ENCODE results near the gene CCKAR.

CCKAR gene

GRCh38 chr4:26459756-26460530 is 30.3 kb downstream of the CCKAR start:
- no peak for DNase-seq (ENCODE audit: low spot score)

- DNase-seq (ENCODE audit: low spot score), result peak; percentile 55
Measured at GRCh38 chr4:26459054-26459755, 31.1 kb downstream of the CCKAR start.

GRCh38 chr4:26458157-26458561 is 32.1 kb downstream of the CCKAR start:
- DNase-seq (ENCODE audit: low spot score), result no peak

GRCh38 chr4:26457412-26457811 is 32.9 kb downstream of the CCKAR start:
- no peak for DNase-seq (ENCODE audit: low spot score)

- no peak for DNase-seq (ENCODE audit: low spot score)
Measured at GRCh38 chr4:26455571-26455970, 34.7 kb downstream of the CCKAR start.

- DNase-seq (ENCODE audit: low spot score), result no peak
Measured at GRCh38 chr4:26454961-26455360, 35.3 kb downstream of the CCKAR start.

- DNase-seq (ENCODE audit: low spot score), result no peak
Measured at GRCh38 chr4:26452565-26453531, 37.4 kb downstream of the CCKAR start.

- no peak for DNase-seq (ENCODE audit: low spot score)
Measured at GRCh38 chr4:26451597-26451996, 38.7 kb downstream of the CCKAR start.

GRCh38 chr4:26450418-26450817 is 39.9 kb downstream of the CCKAR start:
- DNase-seq (ENCODE audit: low spot score), result no peak

GRCh38 chr4:26447378-26447777 is 42.9 kb downstream of the CCKAR start:
- DNase-seq (ENCODE audit: low spot score), result no peak

GRCh38 chr4:26441771-26442170 is 48.5 kb downstream of the CCKAR start:
- no peak for DNase-seq (ENCODE audit: low spot score)

- DNase-seq (ENCODE audit: low spot score), result peak; percentile 29
Measured at GRCh38 chr4:26441102-26441501, 49.2 kb downstream of the CCKAR start.

- no peak for DNase-seq (ENCODE audit: low spot score)
Measured at GRCh38 chr4:26434030-26434639, 56.1 kb downstream of the CCKAR start.

- no peak for DNase-seq (ENCODE audit: low spot score)
Measured at GRCh38 chr4:26433556-26433955, 56.7 kb downstream of the CCKAR start.

GRCh38 chr4:26432419-26432818 is 57.9 kb downstream of the CCKAR start:
- DNase-seq (ENCODE audit: low spot score), result no peak

- DNase-seq (ENCODE audit: low spot score), result no peak
Measured at GRCh38 chr4:26431461-26432180, 58.7 kb downstream of the CCKAR start.
